Tibial nerve (tissue), 3 donors: ENCODE results near the gene FMO3.

Experiments used
- POLR2A ChIP-seq, 2 donors: fragments of 450-650 bp; IDR thresholded peaks; one replicate each; pipeline ENCODE4 v1.6.1; 2017; ENCODE audit warnings: antibody characterized with exemption in 2 of 2, mild to moderate bottlenecking in 2 of 2, moderate library complexity in 2 of 2
- TF ChIP-seq, protein P1 (sequence below), 5 experiments: fragments of 200-600 bp in 3 of 5; fragments of 450-650 bp in 2 of 5; sonication (generic) in 3 of 5; IDR thresholded peaks; one replicate each; pipeline ENCODE4 v1.5.1; 2016 to 2019; ENCODE audit warnings: antibody characterized with exemption in 5 of 5, mild to moderate bottlenecking in 3 of 5, moderate library complexity in 2 of 5

DNA sequence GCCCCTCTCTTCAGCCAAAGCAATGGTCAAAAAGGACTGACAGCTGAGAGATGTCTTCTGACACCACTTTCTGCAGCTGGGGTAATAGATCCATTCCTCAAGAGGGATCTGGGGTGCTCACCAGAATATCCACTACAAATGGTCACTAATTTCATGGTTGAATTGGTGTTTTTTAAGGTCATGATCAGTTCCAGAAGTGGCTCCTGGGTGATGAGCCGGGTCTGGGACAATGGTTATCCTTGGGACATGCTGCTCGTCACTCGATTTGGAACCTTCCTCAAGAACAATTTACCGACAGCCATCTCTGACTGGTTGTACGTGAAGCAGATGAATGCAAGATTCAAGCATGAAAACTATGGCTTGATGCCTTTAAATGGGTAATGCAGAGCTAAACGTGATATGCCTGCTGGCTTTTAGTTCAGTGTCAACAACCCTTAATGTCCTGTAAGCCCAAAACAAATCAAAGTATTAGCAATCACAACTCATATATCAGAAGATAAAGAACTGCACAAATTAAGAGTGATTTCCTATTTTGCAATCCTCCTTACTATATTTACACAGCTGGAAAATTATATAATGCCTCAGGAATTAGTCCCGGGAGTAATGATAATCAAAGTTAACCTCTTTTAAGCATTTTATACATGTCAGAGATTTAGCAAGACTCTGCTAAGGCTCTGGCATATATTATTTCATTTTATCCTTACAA is 20.1 kb downstream of the FMO3 start:
- TF ChIP-seq, protein P1, sequence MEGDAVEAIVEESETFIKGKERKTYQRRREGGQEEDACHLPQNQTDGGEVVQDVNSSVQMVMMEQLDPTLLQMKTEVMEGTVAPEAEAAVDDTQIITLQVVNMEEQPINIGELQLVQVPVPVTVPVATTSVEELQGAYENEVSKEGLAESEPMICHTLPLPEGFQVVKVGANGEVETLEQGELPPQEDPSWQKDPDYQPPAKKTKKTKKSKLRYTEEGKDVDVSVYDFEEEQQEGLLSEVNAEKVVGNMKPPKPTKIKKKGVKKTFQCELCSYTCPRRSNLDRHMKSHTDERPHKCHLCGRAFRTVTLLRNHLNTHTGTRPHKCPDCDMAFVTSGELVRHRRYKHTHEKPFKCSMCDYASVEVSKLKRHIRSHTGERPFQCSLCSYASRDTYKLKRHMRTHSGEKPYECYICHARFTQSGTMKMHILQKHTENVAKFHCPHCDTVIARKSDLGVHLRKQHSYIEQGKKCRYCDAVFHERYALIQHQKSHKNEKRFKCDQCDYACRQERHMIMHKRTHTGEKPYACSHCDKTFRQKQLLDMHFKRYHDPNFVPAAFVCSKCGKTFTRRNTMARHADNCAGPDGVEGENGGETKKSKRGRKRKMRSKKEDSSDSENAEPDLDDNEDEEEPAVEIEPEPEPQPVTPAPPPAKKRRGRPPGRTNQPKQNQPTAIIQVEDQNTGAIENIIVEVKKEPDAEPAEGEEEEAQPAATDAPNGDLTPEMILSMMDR (IDR thresholded peaks at IDR 0.05): no peak
- TF ChIP-seq POLR2A (IDR thresholded peaks at IDR 0.05): no peak
